ENCODE results near the gene GJC2.

Gene GJC2

GRCh38 chr1:228145463-228146416 is 4.0 kb upstream of the GJC2 start:
- DNase-seq: no peak

- DNase-seq: no peak
Observed at GRCh38 chr1:228146417-228147150, 3.1 kb upstream of the GJC2 start.

DNA sequence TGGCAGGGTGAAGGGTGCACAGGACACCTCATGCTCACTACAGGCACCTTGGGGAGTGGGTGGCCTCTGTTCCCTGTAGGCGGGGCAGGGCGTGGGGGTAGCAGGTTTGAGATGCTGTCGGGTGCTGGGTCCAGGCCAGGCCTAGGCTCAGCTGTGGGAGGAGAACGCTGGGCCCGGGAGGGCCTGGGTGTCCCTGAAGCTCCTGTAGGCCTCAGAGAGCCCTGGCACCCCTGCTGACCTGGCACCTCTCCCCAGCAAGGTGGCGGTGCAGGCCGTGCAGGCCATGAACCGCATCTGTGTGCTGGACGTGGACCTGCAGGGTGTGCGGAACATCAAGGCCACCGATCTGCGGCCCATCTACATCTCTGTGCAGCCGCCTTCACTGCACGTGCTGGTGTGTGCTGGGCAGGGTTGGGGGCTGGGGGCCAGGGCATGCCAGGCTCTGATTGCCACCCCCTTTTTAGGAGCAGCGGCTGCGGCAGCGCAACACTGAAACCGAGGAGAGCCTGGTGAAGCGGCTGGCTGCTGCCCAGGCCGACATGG is 2.5 kb upstream of the GJC2 start:
- no peak for DNase-seq

- no peak for DNase-seq
Observed at GRCh38 chr1:228147768-228148167, 2.0 kb upstream of the GJC2 start.

DNA sequence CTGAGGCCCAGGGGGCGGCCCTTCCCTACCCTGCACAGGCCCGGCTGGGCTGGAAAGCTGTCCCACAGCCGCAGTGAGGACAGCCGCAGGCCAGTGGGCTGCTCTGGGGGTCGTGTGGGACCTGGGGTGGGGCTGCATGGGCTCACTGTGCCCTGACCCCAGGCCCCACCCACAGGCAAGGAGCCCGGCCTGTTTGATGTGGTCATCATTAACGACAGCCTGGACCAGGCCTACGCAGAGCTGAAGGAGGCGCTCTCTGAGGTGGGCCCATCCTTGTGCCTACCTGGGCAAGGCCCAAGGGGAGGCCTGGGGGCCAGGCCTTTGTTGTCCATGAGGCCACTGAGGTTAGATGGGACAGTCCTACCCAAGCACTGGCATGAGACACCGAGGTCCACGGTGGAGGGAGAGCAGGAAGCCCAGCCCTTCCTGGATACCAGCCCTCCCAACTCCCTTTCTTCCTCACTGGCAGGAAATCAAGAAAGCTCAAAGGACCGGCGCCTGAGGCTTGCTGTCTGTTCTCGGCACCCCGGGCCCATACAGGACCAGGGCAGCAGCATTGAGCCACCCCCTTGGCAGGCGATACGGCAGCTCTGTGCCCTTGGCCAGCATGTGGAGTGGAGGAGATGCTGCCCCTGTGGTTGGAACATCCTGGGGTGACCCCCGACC is 1.4 kb upstream of the GJC2 start:
- DNase-seq: no peak

DNA sequence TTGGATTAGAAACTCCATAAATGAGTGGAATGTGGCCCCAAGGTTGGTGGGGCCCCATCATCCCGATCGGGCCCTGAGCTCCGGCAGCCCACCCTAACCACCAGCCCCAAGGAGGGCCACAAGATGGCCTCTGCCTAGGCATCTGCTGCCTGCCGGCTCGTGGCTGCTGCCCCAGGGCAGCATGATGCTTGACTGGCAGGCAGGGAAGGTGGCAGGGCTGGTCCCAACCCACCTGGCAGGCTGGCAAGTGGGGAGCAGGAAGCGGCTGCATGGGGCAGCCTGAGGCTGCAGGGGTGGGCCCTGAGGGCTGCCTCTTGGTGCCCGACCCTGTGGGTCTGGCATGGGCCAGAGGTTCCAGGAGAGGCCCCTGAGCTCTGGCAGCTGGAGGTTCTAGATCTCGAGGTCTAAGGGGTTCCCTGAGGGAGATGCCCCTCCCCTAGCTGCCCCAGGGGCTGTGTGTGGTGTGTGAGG is 760 bp upstream of the GJC2 start:
- peak; percentile 11 for DNase-seq

- peak; percentile 16 for DNase-seq
Observed at GRCh38 chr1:228150120-228150460, 360 bp downstream of the GJC2 start.

GRCh38 chr1:228150461-228151179 is 890 bp downstream of the GJC2 start:
- DNase-seq: peak; percentile 73

GRCh38 chr1:228151180-228151925 is 1.6 kb downstream of the GJC2 start:
- DNase-seq: no peak

- DNase-seq: no peak
Observed at GRCh38 chr1:228152097-228152917, 2.6 kb downstream of the GJC2 start.

- DNase-seq: no peak
Observed at GRCh38 chr1:228152918-228153258, 3.2 kb downstream of the GJC2 start.

DNA sequence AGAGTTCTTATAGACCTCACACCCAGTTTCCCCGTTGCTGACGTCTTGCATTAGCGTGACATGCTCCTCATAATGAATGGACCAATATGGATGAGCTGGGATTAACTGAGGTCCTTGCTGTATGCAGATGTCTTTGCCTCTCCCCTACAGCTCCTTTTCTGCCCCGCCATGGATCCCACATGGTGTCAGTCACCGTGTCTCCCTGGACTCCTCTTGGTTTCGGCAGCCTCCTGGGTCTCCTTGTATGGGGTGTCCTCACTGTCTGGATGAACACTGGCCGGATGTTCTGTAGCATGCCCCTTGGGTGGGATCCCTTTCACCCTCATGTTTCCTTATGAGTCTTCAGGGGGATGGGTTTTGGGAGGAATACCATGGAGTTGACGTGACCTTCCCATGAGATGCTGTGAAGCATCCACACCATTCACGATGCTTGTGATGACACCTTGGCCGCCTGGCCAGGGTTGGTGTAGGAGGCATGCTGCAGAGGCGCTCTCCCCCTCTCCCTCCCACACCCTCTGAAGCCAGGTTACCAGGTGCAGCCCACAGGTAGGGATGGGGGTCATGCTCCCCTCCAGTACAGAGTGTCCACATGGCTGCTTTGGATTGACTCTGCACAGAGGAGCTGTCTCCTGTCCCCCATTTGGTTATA is 4.4 kb downstream of the GJC2 start:
- no peak for DNase-seq

DNA sequence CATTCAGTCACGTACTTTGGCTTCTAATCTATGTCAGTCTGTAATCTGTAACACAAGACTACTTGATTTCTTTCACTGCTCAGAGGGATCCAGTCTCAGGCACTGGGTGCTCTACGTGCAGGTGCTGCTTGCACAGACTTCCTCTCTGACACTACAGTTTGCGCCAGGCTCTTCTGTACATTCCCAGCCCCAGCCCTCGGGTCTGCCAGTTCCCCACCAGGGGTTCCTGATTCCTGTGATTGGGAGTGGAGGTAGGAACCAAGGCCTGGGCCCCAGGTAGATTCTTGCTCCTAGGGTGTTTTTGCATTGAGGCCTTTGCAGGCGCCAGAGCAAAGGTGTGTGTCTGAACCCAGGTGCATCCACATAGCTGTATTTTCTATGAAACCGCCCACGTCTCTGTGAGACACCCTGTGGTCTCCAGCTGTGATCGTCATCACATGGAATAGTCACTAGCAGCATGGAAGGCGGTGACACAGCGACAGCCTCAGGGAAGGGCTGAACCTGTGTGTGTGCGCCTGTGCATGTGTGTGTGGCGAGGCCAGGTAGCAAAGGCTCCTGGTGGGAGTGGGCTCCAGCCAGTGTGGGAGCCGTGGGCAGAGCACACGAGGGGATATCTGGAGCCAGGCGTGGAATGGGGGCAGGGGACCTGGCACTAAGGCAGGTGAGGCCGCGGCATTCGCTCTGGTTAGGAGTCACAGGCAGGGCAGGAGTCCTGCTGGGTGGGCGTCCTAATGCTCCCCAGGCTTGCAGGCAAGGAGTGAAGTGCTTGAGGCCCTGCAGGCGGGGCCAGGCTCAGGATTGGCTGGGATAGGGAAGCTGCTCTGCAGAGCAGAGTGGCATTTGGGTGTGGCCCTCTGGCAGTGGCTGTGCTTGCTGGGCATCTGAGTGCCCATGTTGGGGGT is 5.2 kb downstream of the GJC2 start:
- no peak for DNase-seq

GRCh38 chr1:228155596-228156514 is 6.1 kb downstream of the GJC2 start:
- no peak for DNase-seq

GRCh38 chr1:228156515-228156881 is 6.8 kb downstream of the GJC2 start:
- DNase-seq: no peak

- DNase-seq: no peak
Observed at GRCh38 chr1:228156941-228157728, 7.4 kb downstream of the GJC2 start.

DNA sequence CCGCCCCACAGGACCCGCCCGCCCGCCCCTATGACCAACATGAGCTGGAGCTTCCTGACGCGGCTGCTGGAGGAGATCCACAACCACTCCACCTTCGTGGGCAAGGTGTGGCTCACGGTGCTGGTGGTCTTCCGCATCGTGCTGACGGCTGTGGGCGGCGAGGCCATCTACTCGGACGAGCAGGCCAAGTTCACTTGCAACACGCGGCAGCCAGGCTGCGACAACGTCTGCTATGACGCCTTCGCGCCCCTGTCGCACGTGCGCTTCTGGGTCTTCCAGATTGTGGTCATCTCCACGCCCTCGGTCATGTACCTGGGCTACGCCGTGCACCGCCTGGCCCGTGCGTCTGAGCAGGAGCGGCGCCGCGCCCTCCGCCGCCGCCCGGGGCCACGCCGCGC is 8.0 kb downstream of the GJC2 start:
- no peak for DNase-seq
